ENCODE results near the gene FAM193B. TPM values are rescaled to one million over a fixed set of nuclear protein-coding genes. Genes with fewer than 3 reads are reported as not detected.

The FAM193B gene
- total and polyA plus RNA-seq, 2 donors = 41.7 to 527 TPM

DNA sequence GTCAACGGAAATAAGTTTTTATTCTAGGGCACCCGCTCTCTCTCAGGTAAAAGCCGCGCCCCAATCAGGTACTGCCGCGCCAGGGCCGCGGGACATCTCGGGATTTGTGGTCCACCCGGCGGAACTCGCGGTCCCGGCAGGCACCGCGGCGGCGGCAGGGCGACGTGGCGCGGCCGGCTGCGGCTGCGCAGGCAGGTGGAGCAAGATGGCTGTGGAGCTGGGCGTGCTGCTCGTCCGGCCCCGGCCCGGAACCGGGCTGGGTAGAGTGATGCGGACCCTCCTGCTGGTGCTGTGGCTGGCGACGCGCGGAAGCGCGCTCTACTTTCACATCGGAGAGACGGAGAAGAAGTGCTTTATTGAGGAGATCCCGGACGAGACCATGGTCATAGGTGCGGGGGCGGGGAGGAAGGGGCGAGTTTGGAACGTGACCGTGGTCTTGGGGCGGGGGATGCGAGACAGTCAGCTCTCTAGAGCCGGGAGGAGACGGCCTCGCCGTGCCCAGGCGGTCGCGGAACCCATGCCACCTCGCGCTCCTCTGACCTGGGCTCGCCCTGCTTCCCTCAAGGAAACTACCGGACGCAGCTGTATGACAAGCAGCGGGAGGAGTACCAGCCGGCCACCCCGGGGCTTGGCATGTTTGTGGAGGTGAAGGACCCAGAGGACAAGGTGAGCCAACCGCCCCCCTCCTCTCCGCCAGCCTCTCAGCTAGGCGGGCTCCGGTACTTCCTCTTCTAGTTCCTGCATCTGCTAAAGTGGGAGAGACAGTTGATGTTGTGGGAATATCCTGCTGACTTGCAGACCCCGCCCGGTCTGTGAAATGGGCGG is 37.9 kb upstream of the FAM193B start, which contains the start of gene TMED9:
Gene TMED9 (plus strand): TSS at position 194 of the 825 bp plus-strand sequence. CDS start 12 bp downstream, at position 206.
- Histone ChIP-seq H3K4me1 (ENCODE audit: control insufficient read depth in 2 of 2, insufficient read depth in 2 of 2, low read length in 2 of 2) (peaks cover 8 to 16% of the 10 kb centered on the region in 2 donors), H3K27me3 (ENCODE audit: control insufficient read depth in 2 of 2, insufficient read depth in 1 of 2, low read length in 1 of 2) (peaks cover 5 to 23% of the 10 kb centered on the region in 2 donors), H3K4me3 (ENCODE audit: low read length in 2 of 2) (peak within 1 kb of the TSS; percentile 77 to 98), H3K9me3 (ENCODE audit: control insufficient read depth in 2 of 2, insufficient read depth in 1 of 2, low read length in 1 of 2) (no peaks in the 10 kb centered on the region), H3K36me3 (ENCODE audit: control insufficient read depth in 2 of 2, insufficient read depth in 2 of 2, low read length in 1 of 2) (peaks cover 36 to 37% of the 10 kb centered on the region in 2 donors), H3K27ac (ENCODE audit: low read depth in 1 of 2, low read length in 1 of 2) (peak within 1 kb of the TSS; percentile 55 to 80)
- peak; percentile 45 to 90 (median 78) for DNase-seq (ENCODE audit: low read depth in 6 of 9, low spot score in 9 of 9)
- WGBS = under 1% methylated on average over 71 of the region's 71 CpGs

DNA sequence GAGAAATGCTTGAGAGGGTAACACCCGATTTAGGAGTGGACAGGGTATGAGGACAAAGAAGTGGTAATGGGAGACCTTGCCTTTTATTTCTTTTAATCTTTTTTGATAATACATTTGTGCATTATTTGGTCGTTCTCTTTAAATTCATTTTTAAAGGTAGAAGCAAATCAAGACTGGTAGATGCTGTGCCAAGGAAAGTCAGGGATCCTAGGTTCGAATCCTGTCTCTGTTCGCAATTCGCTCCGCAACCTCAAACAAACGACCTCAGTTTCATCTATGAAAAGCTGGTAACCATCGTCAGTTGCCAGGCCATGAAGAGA is 37.3 kb upstream of the FAM193B start:
- Histone ChIP-seq H3K4me1 (ENCODE audit: control insufficient read depth in 2 of 2, insufficient read depth in 2 of 2, low read length in 2 of 2) (peaks cover 8 to 16% of the 10 kb centered on the region in 2 donors), H3K4me3 (ENCODE audit: low read length in 2 of 2) (peak overlapping the region; percentile 77 to 98), H3K9me3 (ENCODE audit: control insufficient read depth in 2 of 2, insufficient read depth in 1 of 2, low read length in 1 of 2) (no peaks in the 10 kb centered on the region), H3K36me3 (ENCODE audit: control insufficient read depth in 2 of 2, insufficient read depth in 2 of 2, low read length in 1 of 2) (peaks cover 33 to 34% of the 10 kb centered on the region in 2 donors), H3K27me3 (ENCODE audit: control insufficient read depth in 2 of 2, insufficient read depth in 1 of 2, low read length in 1 of 2) (peaks cover 5 to 23% of the 10 kb centered on the region in 2 donors), H3K27ac (ENCODE audit: low read depth in 1 of 2, low read length in 1 of 2) (no peak overlapping the region)
- no peak for DNase-seq (ENCODE audit: low read depth in 6 of 9, low spot score in 9 of 9)
- 20% methylated on average over 8 of the region's 8 CpGs for WGBS

DNA sequence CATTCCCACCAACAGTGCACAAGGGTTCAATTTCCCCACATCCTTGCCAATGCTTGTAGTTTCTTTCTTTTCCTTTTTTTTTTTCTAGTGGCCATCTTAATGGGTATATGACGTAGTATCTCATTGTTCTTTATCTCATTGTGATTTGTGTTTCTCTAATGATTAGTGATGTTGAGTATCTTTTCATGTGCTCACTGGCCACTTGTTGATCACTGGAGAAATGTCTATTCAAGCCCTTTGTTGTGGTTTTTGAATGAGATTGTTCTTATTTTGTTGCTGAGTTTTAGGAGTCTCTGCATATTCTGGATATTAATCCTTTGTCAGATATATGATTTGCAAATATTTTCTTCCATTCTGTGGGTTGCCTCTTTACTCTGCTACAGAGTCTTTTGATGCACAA is 36.0 kb upstream of the FAM193B start:
- WGBS = 95% methylated on average over 1 of the region's 1 CpG
- H3K9me3 ChIP-seq (ENCODE audit: control insufficient read depth in 2 of 2, insufficient read depth in 1 of 2, low read length in 1 of 2) = no peaks in the 10 kb centered on the region
- H3K4me3 ChIP-seq (ENCODE audit: low read length in 2 of 2) = no peak overlapping the region
- no peak overlapping the region for H3K27ac ChIP-seq (ENCODE audit: low read depth in 1 of 2, low read length in 1 of 2)
- DNase-seq (ENCODE audit: low read depth in 6 of 9, low spot score in 9 of 9) = no peak
- peaks cover 8 to 16% of the 10 kb centered on the region in 2 donors for H3K4me1 ChIP-seq (ENCODE audit: control insufficient read depth in 2 of 2, insufficient read depth in 2 of 2, low read length in 2 of 2)
- H3K36me3 ChIP-seq (ENCODE audit: control insufficient read depth in 2 of 2, insufficient read depth in 2 of 2, low read length in 1 of 2) = peaks cover 21 to 22% of the 10 kb centered on the region in 2 donors
- H3K27me3 ChIP-seq (ENCODE audit: control insufficient read depth in 2 of 2, insufficient read depth in 1 of 2, low read length in 1 of 2) = peaks cover 5 to 25% of the 10 kb centered on the region in 2 donors

DNA sequence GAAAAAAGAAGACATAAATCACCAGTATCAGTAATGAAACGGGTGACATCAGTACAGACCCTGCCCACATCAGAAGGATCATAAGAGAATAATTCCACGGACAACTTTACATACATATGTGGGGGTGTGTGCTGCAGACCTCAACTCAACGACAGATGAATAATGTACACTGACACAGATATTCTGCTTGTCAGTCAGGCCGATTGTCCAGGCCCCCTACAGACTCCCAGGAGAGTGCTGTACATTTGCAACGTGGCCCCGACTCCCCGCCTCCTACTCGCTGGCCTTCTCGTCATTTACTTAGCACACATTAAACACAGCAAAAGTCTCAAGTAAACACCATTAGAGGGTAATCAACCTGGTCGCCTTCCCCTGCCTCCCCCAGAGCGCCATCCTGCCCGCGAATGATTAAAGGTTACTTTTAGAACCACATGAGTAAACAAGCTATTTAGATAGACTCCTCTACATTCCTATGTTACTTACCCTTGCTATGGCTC is 34.1 kb upstream of the FAM193B start:
- H3K4me1 ChIP-seq (ENCODE audit: control insufficient read depth in 2 of 2, insufficient read depth in 2 of 2, low read length in 2 of 2) = peaks cover 8 to 16% of the 10 kb centered on the region in 2 donors
- 67% methylated on average over 13 of the region's 13 CpGs for WGBS
- H3K9me3 ChIP-seq (ENCODE audit: control insufficient read depth in 2 of 2, insufficient read depth in 1 of 2, low read length in 1 of 2) = no peaks in the 10 kb centered on the region
- peaks cover 2 to 3% of the 10 kb centered on the region in 2 donors for H3K36me3 ChIP-seq (ENCODE audit: control insufficient read depth in 2 of 2, insufficient read depth in 2 of 2, low read length in 1 of 2)
- no peak overlapping the region for H3K4me3 ChIP-seq (ENCODE audit: low read length in 2 of 2)
- no peak overlapping the region for H3K27ac ChIP-seq (ENCODE audit: low read depth in 1 of 2, low read length in 1 of 2)
- DNase-seq (ENCODE audit: low read depth in 6 of 9, low spot score in 9 of 9) = no peak
- H3K27me3 ChIP-seq (ENCODE audit: control insufficient read depth in 2 of 2, insufficient read depth in 1 of 2, low read length in 1 of 2) = peaks cover 5 to 34% of the 10 kb centered on the region in 2 donors

DNA sequence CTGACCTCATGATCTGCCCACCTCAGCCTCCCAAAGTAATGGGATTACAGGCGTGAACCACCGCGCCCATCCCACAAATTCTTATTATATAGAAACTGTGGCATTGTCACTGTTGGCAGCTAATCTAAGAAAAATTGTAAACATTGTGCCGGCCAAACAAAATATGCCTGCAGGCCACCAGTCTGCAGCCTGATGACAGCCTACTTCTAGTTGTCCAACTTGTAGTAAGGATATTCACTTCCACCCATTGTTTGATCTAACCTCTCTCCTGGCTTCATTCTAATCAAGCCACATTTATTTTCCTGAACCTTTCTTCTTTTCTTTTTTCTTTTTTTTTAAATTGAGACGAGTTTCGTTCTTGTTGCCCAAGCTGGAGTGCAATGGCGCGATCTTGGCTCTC is 24.0 kb upstream of the FAM193B start:
- Histone ChIP-seq H3K27ac (ENCODE audit: low read depth in 1 of 2, low read length in 1 of 2) (no peak overlapping the region), H3K4me3 (ENCODE audit: low read length in 2 of 2) (no peak overlapping the region), H3K36me3 (ENCODE audit: control insufficient read depth in 2 of 2, insufficient read depth in 2 of 2, low read length in 1 of 2) (no peaks in the 10 kb centered on the region), H3K9me3 (ENCODE audit: control insufficient read depth in 2 of 2, insufficient read depth in 1 of 2, low read length in 1 of 2) (no peaks in the 10 kb centered on the region), H3K4me1 (ENCODE audit: control insufficient read depth in 2 of 2, insufficient read depth in 2 of 2, low read length in 2 of 2) (no peaks in the 10 kb centered on the region), H3K27me3 (ENCODE audit: control insufficient read depth in 2 of 2, insufficient read depth in 1 of 2, low read length in 1 of 2) (peaks cover 0 to 2% of the 10 kb centered on the region in 2 donors)
- WGBS = 95% methylated on average over 8 of the region's 8 CpGs
- no peak for DNase-seq (ENCODE audit: low read depth in 6 of 9, low spot score in 9 of 9)

DNA sequence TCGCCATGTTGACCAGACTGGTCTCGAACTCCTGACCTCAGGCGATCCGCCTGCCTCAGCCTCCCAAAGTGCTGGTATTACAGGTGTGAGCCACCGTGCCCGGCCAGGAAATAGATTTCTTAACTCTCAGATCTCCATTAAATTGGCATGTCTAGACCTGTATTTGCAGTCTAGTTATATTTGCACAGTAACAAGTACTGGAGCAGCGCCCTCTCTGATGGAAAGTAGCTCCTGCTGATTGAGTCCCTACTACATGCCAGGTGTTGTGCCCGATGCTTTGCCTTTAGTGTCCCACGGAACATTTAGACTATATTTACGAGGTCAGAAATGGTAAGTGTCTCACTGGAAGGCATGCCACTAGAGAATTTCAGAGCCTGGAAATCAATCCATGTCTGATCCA is 21.8 kb upstream of the FAM193B start:
- no peak overlapping the region for H3K4me3 ChIP-seq (ENCODE audit: low read length in 2 of 2)
- H3K4me1 ChIP-seq (ENCODE audit: control insufficient read depth in 2 of 2, insufficient read depth in 2 of 2, low read length in 2 of 2) = no peaks in the 10 kb centered on the region
- no peaks in the 10 kb centered on the region for H3K9me3 ChIP-seq (ENCODE audit: control insufficient read depth in 2 of 2, insufficient read depth in 1 of 2, low read length in 1 of 2)
- WGBS = 88% methylated on average over 10 of the region's 10 CpGs
- H3K36me3 ChIP-seq (ENCODE audit: control insufficient read depth in 2 of 2, insufficient read depth in 2 of 2, low read length in 1 of 2) = no peaks in the 10 kb centered on the region
- H3K27ac ChIP-seq (ENCODE audit: low read depth in 1 of 2, low read length in 1 of 2) = no peak overlapping the region
- peaks cover 0 to 2% of the 10 kb centered on the region in 2 donors for H3K27me3 ChIP-seq (ENCODE audit: control insufficient read depth in 2 of 2, insufficient read depth in 1 of 2, low read length in 1 of 2)
- DNase-seq (ENCODE audit: low read depth in 6 of 9, low spot score in 9 of 9) = no peak

DNA sequence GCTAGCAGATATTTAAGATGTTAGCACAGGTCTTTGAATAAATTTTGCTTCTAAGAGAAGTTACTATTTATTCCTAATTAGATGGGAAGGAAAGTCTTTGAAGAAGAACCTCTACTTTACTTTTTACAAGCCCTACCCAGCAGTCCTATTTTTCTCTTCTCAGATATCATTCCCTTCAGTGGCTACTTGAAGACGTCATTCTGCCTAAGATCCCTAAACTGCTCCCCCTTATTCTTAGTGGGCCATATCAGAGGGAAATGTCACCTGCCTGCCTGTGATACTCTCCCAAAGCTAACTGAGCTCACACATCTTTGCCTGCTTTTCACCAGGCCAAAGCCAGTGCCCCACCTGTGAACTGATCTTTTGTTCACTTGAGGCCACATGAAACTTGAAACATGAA is 21.1 kb upstream of the FAM193B start:
- H3K9me3 ChIP-seq (ENCODE audit: control insufficient read depth in 2 of 2, insufficient read depth in 1 of 2, low read length in 1 of 2) = no peaks in the 10 kb centered on the region
- H3K4me3 ChIP-seq (ENCODE audit: low read length in 2 of 2) = no peak overlapping the region
- DNase-seq (ENCODE audit: low read depth in 6 of 9, low spot score in 9 of 9) = no peak
- 48% methylated on average over 1 of the region's 1 CpG for WGBS
- H3K36me3 ChIP-seq (ENCODE audit: control insufficient read depth in 2 of 2, insufficient read depth in 2 of 2, low read length in 1 of 2) = no peaks in the 10 kb centered on the region
- H3K27me3 ChIP-seq (ENCODE audit: control insufficient read depth in 2 of 2, insufficient read depth in 1 of 2, low read length in 1 of 2) = peaks cover 0 to 2% of the 10 kb centered on the region in 2 donors
- H3K4me1 ChIP-seq (ENCODE audit: control insufficient read depth in 2 of 2, insufficient read depth in 2 of 2, low read length in 2 of 2) = no peaks in the 10 kb centered on the region
- no peak overlapping the region for H3K27ac ChIP-seq (ENCODE audit: low read depth in 1 of 2, low read length in 1 of 2)

DNA sequence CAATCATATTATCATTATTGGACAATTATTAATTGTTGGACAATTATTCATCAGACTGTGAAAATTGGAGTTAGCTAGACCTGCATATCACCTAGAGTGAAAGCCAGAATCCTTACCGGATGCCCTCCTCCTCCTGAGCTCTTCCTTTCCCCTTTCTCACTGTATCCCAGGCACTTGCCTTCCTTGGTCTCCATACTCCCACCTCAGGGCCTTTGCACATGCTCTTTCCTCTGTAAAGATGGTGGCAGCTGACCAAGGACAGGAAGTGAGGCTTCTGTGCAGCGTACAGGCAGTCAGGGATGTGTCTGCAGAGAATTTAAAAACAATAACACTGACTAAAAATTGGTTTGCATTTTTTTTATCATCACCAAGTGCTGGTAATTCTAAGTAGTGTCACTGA is 15.5 kb upstream of the FAM193B start:
- H3K36me3 ChIP-seq (ENCODE audit: control insufficient read depth in 2 of 2, insufficient read depth in 2 of 2, low read length in 1 of 2) = no peaks in the 10 kb centered on the region
- H3K9me3 ChIP-seq (ENCODE audit: control insufficient read depth in 2 of 2, insufficient read depth in 1 of 2, low read length in 1 of 2) = no peaks in the 10 kb centered on the region
- no peak overlapping the region for H3K4me3 ChIP-seq (ENCODE audit: low read length in 2 of 2)
- no peak for DNase-seq (ENCODE audit: low read depth in 6 of 9, low spot score in 9 of 9)
- no peak overlapping the region for H3K27ac ChIP-seq (ENCODE audit: low read depth in 1 of 2, low read length in 1 of 2)
- 78% methylated on average over 2 of the region's 2 CpGs for WGBS
- H3K4me1 ChIP-seq (ENCODE audit: control insufficient read depth in 2 of 2, insufficient read depth in 2 of 2, low read length in 2 of 2) = no peaks in the 10 kb centered on the region
- H3K27me3 ChIP-seq (ENCODE audit: control insufficient read depth in 2 of 2, insufficient read depth in 1 of 2, low read length in 1 of 2) = peaks cover 0 to 7% of the 10 kb centered on the region in 2 donors

DNA sequence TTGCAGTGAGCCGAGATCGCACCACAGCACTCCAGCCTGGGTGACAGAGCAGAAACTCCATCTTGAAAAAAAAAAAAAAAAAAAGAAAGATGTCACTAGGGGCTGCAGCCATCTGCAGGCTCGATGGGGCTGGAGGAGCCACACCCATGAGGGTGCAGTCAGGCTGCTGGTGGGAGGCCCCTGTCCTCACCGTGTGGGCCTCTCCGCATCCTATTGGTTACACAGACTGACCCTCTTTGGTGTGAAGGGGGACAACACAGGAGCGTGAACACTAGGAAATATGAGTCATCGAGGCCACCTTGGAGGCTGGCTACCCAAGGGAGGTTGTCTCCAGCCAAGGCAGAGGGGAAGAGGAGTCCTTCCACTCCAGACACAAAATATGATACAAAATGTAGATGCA is 14.0 kb upstream of the FAM193B start:
- Histone ChIP-seq H3K4me1 (ENCODE audit: control insufficient read depth in 2 of 2, insufficient read depth in 2 of 2, low read length in 2 of 2) (no peaks in the 10 kb centered on the region), H3K27ac (ENCODE audit: low read depth in 1 of 2, low read length in 1 of 2) (no peak overlapping the region), H3K4me3 (ENCODE audit: low read length in 2 of 2) (no peak overlapping the region), H3K36me3 (ENCODE audit: control insufficient read depth in 2 of 2, insufficient read depth in 2 of 2, low read length in 1 of 2) (no peaks in the 10 kb centered on the region), H3K9me3 (ENCODE audit: control insufficient read depth in 2 of 2, insufficient read depth in 1 of 2, low read length in 1 of 2) (no peaks in the 10 kb centered on the region), H3K27me3 (ENCODE audit: control insufficient read depth in 2 of 2, insufficient read depth in 1 of 2, low read length in 1 of 2) (peaks cover 0 to 5% of the 10 kb centered on the region in 2 donors)
- WGBS = 84% methylated on average over 7 of the region's 7 CpGs
- DNase-seq (ENCODE audit: low read depth in 6 of 9, low spot score in 9 of 9) = no peak
